ENCODE results near the gene BARD1. TPM values are rescaled to one million over a fixed set of nuclear protein-coding genes. Genes with fewer than 3 reads are reported as not detected.
A peak's percentile ranks its signal among the peaks of the same experiment; 100 is the strongest.
"Not testable (repeated sequence)": the region's sequence is repeated elsewhere in the genome, so short reads cannot be mapped to it uniquely, and the experiment has no call there.

Gene BARD1
- total RNA-seq, 1 experiment from 2014 or later, result 26.1 TPM

DNA sequence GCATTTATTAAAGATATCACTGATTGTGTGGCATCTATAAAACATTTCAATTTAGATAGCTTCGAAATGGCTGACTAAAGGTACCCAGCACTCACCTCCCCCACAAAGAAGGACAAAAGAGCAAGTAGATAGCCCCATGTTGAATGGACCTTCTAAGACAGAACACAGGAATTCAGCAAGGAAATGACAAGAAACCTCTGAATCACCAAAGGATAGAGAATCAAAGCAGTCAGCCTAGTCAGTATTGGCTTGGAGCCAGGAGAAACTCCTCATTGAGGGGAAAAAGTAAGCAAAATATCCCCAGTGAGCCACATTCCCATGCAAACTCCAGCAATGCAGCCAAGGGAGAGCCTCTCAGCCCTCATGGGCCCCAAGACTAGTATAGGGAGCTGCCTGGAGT, 113.7 kb downstream of the BARD1 start:
- DNase-seq, result no peak
- CTCF ChIA-PET, result no interaction called here
- Mint-ChIP-seq H3K36me3 (ENCODE audit: insufficient read depth, unreplicated experiment) (no peaks in the 10 kb centered on the region), H3K27ac (ENCODE audit: unreplicated experiment) (no peak overlapping the region), H3K4me1 (ENCODE audit: low read depth, unreplicated experiment) (no peaks in the 10 kb centered on the region), H3K4me3 (ENCODE audit: unreplicated experiment) (no peak overlapping the region), H3K27me3 (ENCODE audit: insufficient read depth, unreplicated experiment) (no peaks in the 10 kb centered on the region), H3K9me3 (ENCODE audit: unreplicated experiment) (no peaks in the 10 kb centered on the region)
- no peak overlapping the region for H3K4me3 ChIP-seq (ENCODE audit: low read depth, low read length)
- no peaks in the 10 kb centered on the region for H3K27me3 ChIP-seq (replicated peaks; ENCODE audit: control insufficient read depth, insufficient read depth, low read length)
- no peaks in the 10 kb centered on the region for H3K9me3 ChIP-seq
- H3K4me1 ChIP-seq, result no peaks in the 10 kb centered on the region
- BruUV-seq (replicated peaks), result no TSS peak
- H3K36me3 ChIP-seq (ENCODE audit: control insufficient read depth, insufficient read depth, low read length), result no peaks in the 10 kb centered on the region
- TF ChIP-seq, protein P1, sequence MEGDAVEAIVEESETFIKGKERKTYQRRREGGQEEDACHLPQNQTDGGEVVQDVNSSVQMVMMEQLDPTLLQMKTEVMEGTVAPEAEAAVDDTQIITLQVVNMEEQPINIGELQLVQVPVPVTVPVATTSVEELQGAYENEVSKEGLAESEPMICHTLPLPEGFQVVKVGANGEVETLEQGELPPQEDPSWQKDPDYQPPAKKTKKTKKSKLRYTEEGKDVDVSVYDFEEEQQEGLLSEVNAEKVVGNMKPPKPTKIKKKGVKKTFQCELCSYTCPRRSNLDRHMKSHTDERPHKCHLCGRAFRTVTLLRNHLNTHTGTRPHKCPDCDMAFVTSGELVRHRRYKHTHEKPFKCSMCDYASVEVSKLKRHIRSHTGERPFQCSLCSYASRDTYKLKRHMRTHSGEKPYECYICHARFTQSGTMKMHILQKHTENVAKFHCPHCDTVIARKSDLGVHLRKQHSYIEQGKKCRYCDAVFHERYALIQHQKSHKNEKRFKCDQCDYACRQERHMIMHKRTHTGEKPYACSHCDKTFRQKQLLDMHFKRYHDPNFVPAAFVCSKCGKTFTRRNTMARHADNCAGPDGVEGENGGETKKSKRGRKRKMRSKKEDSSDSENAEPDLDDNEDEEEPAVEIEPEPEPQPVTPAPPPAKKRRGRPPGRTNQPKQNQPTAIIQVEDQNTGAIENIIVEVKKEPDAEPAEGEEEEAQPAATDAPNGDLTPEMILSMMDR (IDR thresholded peaks at IDR 0.05; ENCODE audit: insufficient read depth in 1 of 2, low read depth in 1 of 2, low read length in 1 of 2, severe bottlenecking in 1 of 2, unreplicated experiment in 1 of 2), result no peak
- POLR2A ChIA-PET, result no interaction called here
- intact Hi-C loops (cut with micrococcal nuclease; ENCODE audit: unreplicated experiment), result no loop called here

DNA sequence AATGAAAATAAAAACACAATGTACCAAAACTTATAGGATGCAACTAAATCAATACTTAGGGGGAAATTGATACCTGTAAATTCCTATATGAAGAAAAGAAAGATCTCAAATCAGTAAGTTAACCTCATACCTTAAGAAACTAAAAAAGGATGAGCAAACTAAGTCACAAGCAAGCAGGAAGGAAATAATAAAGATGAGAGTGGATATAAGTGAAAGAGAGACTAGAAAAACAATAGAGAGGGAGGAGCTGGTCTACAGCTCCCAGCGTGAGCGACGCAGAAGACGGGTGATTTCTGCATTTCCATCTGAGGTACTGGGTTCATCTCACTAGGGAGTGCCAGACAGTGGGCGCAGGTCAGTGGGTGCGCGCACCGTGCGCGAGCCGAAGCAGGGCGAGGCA, 125.9 kb downstream of the BARD1 start:
- peak overlapping the region; percentile 73 for H3K4me3 Mint-ChIP-seq (ENCODE audit: unreplicated experiment)
- H3K4me1 ChIP-seq; H3K27me3 Mint-ChIP-seq (ENCODE audit: insufficient read depth, unreplicated experiment); H3K4me1 Mint-ChIP-seq (ENCODE audit: low read depth, unreplicated experiment); H3K27ac Mint-ChIP-seq (ENCODE audit: unreplicated experiment); POLR2A ChIA-PET; H3K36me3 Mint-ChIP-seq (ENCODE audit: insufficient read depth, unreplicated experiment); BruUV-seq (replicated peaks); H3K9me3 ChIP-seq; H3K36me3 ChIP-seq (ENCODE audit: control insufficient read depth, insufficient read depth, low read length); DNase-seq; CTCF ChIA-PET; intact Hi-C loops (cut with micrococcal nuclease; ENCODE audit: unreplicated experiment); H3K9me3 Mint-ChIP-seq (ENCODE audit: unreplicated experiment); H3K27me3 ChIP-seq (replicated peaks; ENCODE audit: control insufficient read depth, insufficient read depth, low read length): not testable (repeated sequence)
- H3K4me3 ChIP-seq (ENCODE audit: low read depth, low read length), result peak overlapping the region; percentile 32

DNA sequence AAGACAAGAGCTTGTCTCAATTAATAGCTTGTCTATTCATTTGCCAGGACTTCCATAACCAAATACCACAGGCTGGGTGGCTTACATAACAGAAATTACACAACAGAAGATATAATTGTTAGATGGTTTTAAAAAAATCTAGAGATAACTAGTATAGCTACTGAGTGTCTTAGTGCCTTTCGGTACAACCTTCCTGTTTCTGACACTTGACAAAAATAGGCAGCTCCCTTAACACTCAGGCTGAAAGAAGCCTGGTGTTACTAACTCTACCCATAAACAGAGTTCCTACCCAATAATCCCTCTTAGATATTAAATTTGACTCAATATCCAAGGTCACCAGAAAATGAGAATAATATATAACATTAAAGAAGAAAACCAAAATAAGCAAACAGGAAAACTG, 129.7 kb downstream of the BARD1 start:
- TF ChIP-seq, protein P1 (IDR thresholded peaks at IDR 0.05; ENCODE audit: insufficient read depth in 1 of 2, low read depth in 1 of 2, low read length in 1 of 2, severe bottlenecking in 1 of 2, unreplicated experiment in 1 of 2), result no peak
- DNase-seq, result no peak
- ChIA-PET CTCF (no interaction called here), POLR2A (no interaction called here)
- Mint-ChIP-seq H3K4me3 (ENCODE audit: unreplicated experiment) (no peak overlapping the region), H3K27ac (ENCODE audit: unreplicated experiment) (no peak overlapping the region), H3K4me1 (ENCODE audit: low read depth, unreplicated experiment) (no peaks in the 10 kb centered on the region), H3K9me3 (ENCODE audit: unreplicated experiment) (no peaks in the 10 kb centered on the region), H3K27me3 (ENCODE audit: insufficient read depth, unreplicated experiment) (no peaks in the 10 kb centered on the region), H3K36me3 (ENCODE audit: insufficient read depth, unreplicated experiment) (no peaks in the 10 kb centered on the region)
- Histone ChIP-seq H3K4me1 (no peaks in the 10 kb centered on the region), H3K36me3 (ENCODE audit: control insufficient read depth, insufficient read depth, low read length) (no peaks in the 10 kb centered on the region), H3K27me3 (replicated peaks; ENCODE audit: control insufficient read depth, insufficient read depth, low read length) (no peaks in the 10 kb centered on the region), H3K4me3 (ENCODE audit: low read depth, low read length) (no peak overlapping the region), H3K9me3 (0 out of 2 replicates have a peak, but pooled peaks cover 5% of the 10 kb centered on the region)
- no TSS peak for BruUV-seq (replicated peaks)
- intact Hi-C loops (cut with micrococcal nuclease; ENCODE audit: unreplicated experiment), result no loop called here
